ENCODE results near the gene PPP1R9A. TPM values are rescaled to one million over a fixed set of nuclear protein-coding genes. Genes with fewer than 3 reads are reported as not detected.

PPP1R9A gene
- polyA plus RNA-seq, 1 donor (not counting 4 experiments of a cell fraction or from before 2014, with no cell fraction given) = 0.01 TPM

GRCh38 chr7:95209276-95209675 lies 301.9 kb downstream of the PPP1R9A start:
- DNase-seq (ENCODE audit: low read depth, low spot score) (no peak), FAIRE-seq (no peak)
- H3K79me2 ChIP-seq (ENCODE audit: control insufficient read depth, insufficient read depth, low read length) = no peaks in the 10 kb centered on the region
- peaks cover 4% of the 10 kb centered on the region for H3K27me3 ChIP-seq (ENCODE audit: control insufficient read depth, extremely low read depth, insufficient read depth, low read length)
- H3K27ac ChIP-seq (ENCODE audit: control insufficient read depth, insufficient read depth, low read length) = no peak overlapping the region
- no peaks in the 10 kb centered on the region for H3K9me3 ChIP-seq (ENCODE audit: control insufficient read depth, low read depth, low read length)
- dilution Hi-C loops (cut with MboI; ENCODE audit: extremely low pct_ligation_motif_present, low sequenced_read_pairs) = no loop called here
- H4K20me1 ChIP-seq (ENCODE audit: control insufficient read depth, extremely low read depth, insufficient read depth, low read length) = no peaks in the 10 kb centered on the region
- H2AFZ ChIP-seq (ENCODE audit: control insufficient read depth, low read length) = no peak overlapping the region
- no peak overlapping the region for H3K4me3 ChIP-seq (ENCODE audit: control insufficient read depth in 2 of 3, extremely low read depth in 1 of 3, insufficient read depth in 2 of 3, low read depth in 1 of 3, low read length in 3 of 3)
- TF ChIP-seq EZH2 (IDR thresholded peaks at IDR 0.05; ENCODE audit: low read length) (no peak), CTCF (optimal IDR thresholded peaks at IDR 0.05 in 1 of 3, IDR thresholded peaks at IDR 0.05 in 1 of 3, conservative IDR thresholded peaks at IDR 0.05 in 1 of 3; ENCODE audit: extremely low read depth in 1 of 3, insufficient read depth in 2 of 3, low read length in 3 of 3) (no peak)
- no peaks in the 10 kb centered on the region for H3K9me1 ChIP-seq (ENCODE audit: control insufficient read depth, extremely low read depth, insufficient read depth, low read length)
- H3K4me2 ChIP-seq (ENCODE audit: control insufficient read depth, extremely low read depth, insufficient read depth, low read depth, low read length) = no peak overlapping the region
- H3K4me1 ChIP-seq (ENCODE audit: control insufficient read depth, extremely low read depth, insufficient read depth, low read length) = no peaks in the 10 kb centered on the region
- no peak overlapping the region for H3K9ac ChIP-seq (ENCODE audit: control insufficient read depth, extremely low read depth, insufficient read depth, low read length)
- no peaks in the 10 kb centered on the region for H3K36me3 ChIP-seq (ENCODE audit: control insufficient read depth in 2 of 2, extremely low read depth in 1 of 2, insufficient read depth in 2 of 2, low read length in 2 of 2)

- no peak for TF ChIP-seq EZH2 (IDR thresholded peaks at IDR 0.05; ENCODE audit: low read length)
- TF ChIP-seq CTCF (optimal IDR thresholded peaks at IDR 0.05 in 1 of 3, IDR thresholded peaks at IDR 0.05 in 1 of 3, conservative IDR thresholded peaks at IDR 0.05 in 1 of 3; ENCODE audit: extremely low read depth in 1 of 3, insufficient read depth in 2 of 3, low read length in 3 of 3) = no peak
- H3K27ac ChIP-seq (ENCODE audit: control insufficient read depth, insufficient read depth, low read length) = no peak overlapping the region
- no peak for DNase-seq (ENCODE audit: low read depth, low spot score)
- no peak overlapping the region for H2AFZ ChIP-seq (ENCODE audit: control insufficient read depth, low read length)
- H3K9me1 ChIP-seq (ENCODE audit: control insufficient read depth, extremely low read depth, insufficient read depth, low read length) = no peaks in the 10 kb centered on the region
- no peak overlapping the region for H3K9ac ChIP-seq (ENCODE audit: control insufficient read depth, extremely low read depth, insufficient read depth, low read length)
- no peaks in the 10 kb centered on the region for H4K20me1 ChIP-seq (ENCODE audit: control insufficient read depth, extremely low read depth, insufficient read depth, low read length)
- dilution Hi-C loops (cut with MboI; ENCODE audit: extremely low pct_ligation_motif_present, low sequenced_read_pairs) = no loop called here
- H3K36me3 ChIP-seq (ENCODE audit: control insufficient read depth in 2 of 2, extremely low read depth in 1 of 2, insufficient read depth in 2 of 2, low read length in 2 of 2) = no peaks in the 10 kb centered on the region
- H3K27me3 ChIP-seq (ENCODE audit: control insufficient read depth, extremely low read depth, insufficient read depth, low read length) = peaks cover under 1% of the 10 kb centered on the region
- no peak for FAIRE-seq
- H3K4me3 ChIP-seq (ENCODE audit: control insufficient read depth in 2 of 3, extremely low read depth in 1 of 3, insufficient read depth in 2 of 3, low read depth in 1 of 3, low read length in 3 of 3) = no peak overlapping the region
- no peaks in the 10 kb centered on the region for H3K4me1 ChIP-seq (ENCODE audit: control insufficient read depth, extremely low read depth, insufficient read depth, low read length)
- no peaks in the 10 kb centered on the region for H3K79me2 ChIP-seq (ENCODE audit: control insufficient read depth, insufficient read depth, low read length)
- no peaks in the 10 kb centered on the region for H3K9me3 ChIP-seq (ENCODE audit: control insufficient read depth, low read depth, low read length)
- H3K4me2 ChIP-seq (ENCODE audit: control insufficient read depth, extremely low read depth, insufficient read depth, low read depth, low read length) = no peak overlapping the region
These were observed 302.4 kb downstream of the PPP1R9A start for GRCh38 chr7:95209788-95210187.

All from keratinocyte (primary cell).